Liver (tissue), 3 donors: ENCODE measurements around the gene SLC51B.

Source experiments
- EGR1 ChIP-seq, 2 donors: IDR thresholded peaks; 2 replicates each; pipeline ENCODE4 v1.6.1; 2016 to 2018; ENCODE audit warnings: antibody characterized with exemption in 2 of 2, low read depth in 2 of 2
- FOXA1 ChIP-seq: IDR thresholded peaks from 2 replicates; pipeline ENCODE4 v1.6.1; 2016; ENCODE audit warnings: antibody characterized with exemption
- FOXA2 ChIP-seq: IDR thresholded peaks from 2 replicates; pipeline ENCODE4 v1.6.1; 2016; ENCODE audit warnings: antibody characterized with exemption
- GABPA ChIP-seq, 2 donors: IDR thresholded peaks in 1 of 2; conservative IDR thresholded peaks in 1 of 2; 2 replicates each; pipeline ENCODE4 v1.6.1; 2016; ENCODE audit warnings: antibody characterized with exemption in 2 of 2, mild to moderate bottlenecking in 1 of 2, moderate library complexity in 1 of 2
- JUND ChIP-seq, 2 donors: IDR thresholded peaks; 2 replicates each; pipeline ENCODE4 v1.6.1; 2016; ENCODE audit warnings: antibody characterized with exemption in 2 of 2
- RAD21 ChIP-seq, 2 donors: IDR thresholded peaks; 2 replicates each; pipeline ENCODE4 v1.6.1; 2016; ENCODE audit warnings: antibody characterized with exemption in 2 of 2, mild to moderate bottlenecking in 2 of 2
- REST ChIP-seq: IDR thresholded peaks from 2 replicates; pipeline ENCODE4 v1.6.1; 2016; ENCODE audit warnings: antibody characterized with exemption, mild to moderate bottlenecking
- TAF1 ChIP-seq: conservative IDR thresholded peaks from 2 replicates; pipeline ENCODE4 v1.6.1; 2016; ENCODE audit warnings: antibody characterized with exemption, mild to moderate bottlenecking
- YY1 ChIP-seq: IDR thresholded peaks from 2 replicates; pipeline ENCODE4 v1.6.1; 2016; ENCODE audit warnings: antibody characterized with exemption, mild to moderate bottlenecking
- TF ChIP-seq, protein P1 (sequence below): fragments of 150-350 bp; IDR thresholded peaks from 2 replicates; pipeline ENCODE4 v1.5.1; 2017; ENCODE audit warnings: improper control_type of control experiment, low read depth, low read length; ENCODE audit not compliant: missing input control
- TF ChIP-seq, protein P2 (sequence below): IDR thresholded peaks from 2 replicates; pipeline ENCODE4 v1.6.1; 2016; ENCODE audit warnings: antibody characterized with exemption
- donor health status: healthy.
- donor health status: healthy.

GRCh38 chr15:65038428-65038827, 6.8 kb upstream of the SLC51B start:
- TF ChIP-seq YY1 = no peak
- TF ChIP-seq GABPA (IDR thresholded peaks at IDR 0.05 in 1 of 2, conservative IDR thresholded peaks at IDR 0.05 in 1 of 2) = no peak
- TF ChIP-seq REST = no peak
- TF ChIP-seq, protein P1, sequence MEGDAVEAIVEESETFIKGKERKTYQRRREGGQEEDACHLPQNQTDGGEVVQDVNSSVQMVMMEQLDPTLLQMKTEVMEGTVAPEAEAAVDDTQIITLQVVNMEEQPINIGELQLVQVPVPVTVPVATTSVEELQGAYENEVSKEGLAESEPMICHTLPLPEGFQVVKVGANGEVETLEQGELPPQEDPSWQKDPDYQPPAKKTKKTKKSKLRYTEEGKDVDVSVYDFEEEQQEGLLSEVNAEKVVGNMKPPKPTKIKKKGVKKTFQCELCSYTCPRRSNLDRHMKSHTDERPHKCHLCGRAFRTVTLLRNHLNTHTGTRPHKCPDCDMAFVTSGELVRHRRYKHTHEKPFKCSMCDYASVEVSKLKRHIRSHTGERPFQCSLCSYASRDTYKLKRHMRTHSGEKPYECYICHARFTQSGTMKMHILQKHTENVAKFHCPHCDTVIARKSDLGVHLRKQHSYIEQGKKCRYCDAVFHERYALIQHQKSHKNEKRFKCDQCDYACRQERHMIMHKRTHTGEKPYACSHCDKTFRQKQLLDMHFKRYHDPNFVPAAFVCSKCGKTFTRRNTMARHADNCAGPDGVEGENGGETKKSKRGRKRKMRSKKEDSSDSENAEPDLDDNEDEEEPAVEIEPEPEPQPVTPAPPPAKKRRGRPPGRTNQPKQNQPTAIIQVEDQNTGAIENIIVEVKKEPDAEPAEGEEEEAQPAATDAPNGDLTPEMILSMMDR = no peak
- no peak for TF ChIP-seq RAD21 (IDR thresholded peaks at IDR 0.05)
- TF ChIP-seq TAF1 = no peak
- no peak for TF ChIP-seq EGR1 (IDR thresholded peaks at IDR 0.05; ENCODE audit: low read depth in 2 of 2)
- TF ChIP-seq, protein P2, sequence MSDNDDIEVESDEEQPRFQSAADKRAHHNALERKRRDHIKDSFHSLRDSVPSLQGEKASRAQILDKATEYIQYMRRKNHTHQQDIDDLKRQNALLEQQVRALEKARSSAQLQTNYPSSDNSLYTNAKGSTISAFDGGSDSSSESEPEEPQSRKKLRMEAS = no peak
- no peak for TF ChIP-seq FOXA2
- no peak for TF ChIP-seq JUND (IDR thresholded peaks at IDR 0.05)
- TF ChIP-seq FOXA1 = no peak
